GM18511 (cell line): ENCODE results near the gene FN3K.
"Not testable (repeated sequence)": the region's sequence is repeated elsewhere in the genome, so short reads cannot be mapped to it uniquely, and the experiment has no call there.

ENCODE experiments used
- ATAC-seq: cut with Tn5 transposase; IDR thresholded peaks from one replicate; pipeline ENCODE4 v1.9.1; 2021; ENCODE audit warnings: mild to moderate bottlenecking, moderate library complexity; ENCODE audit not compliant: unreplicated experiment

The FN3K gene

GRCh38 chr17:82736511-82737185, 1.2 kb downstream of the FN3K start:
- ATAC-seq: no peak

- no peak for ATAC-seq
Observed at GRCh38 chr17:82737967-82738877, 2.8 kb downstream of the FN3K start.

- no peak for ATAC-seq
Observed at GRCh38 chr17:82740906-82741759, 5.7 kb downstream of the FN3K start.

- no peak for ATAC-seq
Observed at GRCh38 chr17:82743344-82744219, 8.2 kb downstream of the FN3K start.

GRCh38 chr17:82744736-82745135, 9.3 kb downstream of the FN3K start:
- ATAC-seq: not testable (repeated sequence)

- ATAC-seq: no peak
Observed at GRCh38 chr17:82745524-82745923, 10.1 kb downstream of the FN3K start.

- ATAC-seq: no peak
Observed at GRCh38 chr17:82748756-82749155, 13.3 kb downstream of the FN3K start.

- no peak for ATAC-seq
Observed at GRCh38 chr17:82750241-82750908, 15.0 kb downstream of the FN3K start.

GRCh38 chr17:82751171-82751570, 15.8 kb downstream of the FN3K start:
- no peak for ATAC-seq

GRCh38 chr17:82751571-82752370, 16.4 kb downstream of the FN3K start, which contains the start of gene TBCD:
Gene TBCD (plus strand): TSS chr17:82752065. CDS start chr17:82752194, 129 bp downstream.
- peak; percentile 84 for ATAC-seq

- peak; percentile 35 for ATAC-seq
Observed at GRCh38 chr17:82752371-82753200, 17.2 kb downstream of the FN3K start.

- ATAC-seq: no peak
Observed at GRCh38 chr17:82753201-82753464, 17.7 kb downstream of the FN3K start.

GRCh38 chr17:82754297-82755208, 19.1 kb downstream of the FN3K start:
- no peak for ATAC-seq

- no peak for ATAC-seq
Observed at GRCh38 chr17:82756166-82756565, 20.8 kb downstream of the FN3K start.

GRCh38 chr17:82765371-82765770, 30.0 kb downstream of the FN3K start:
- ATAC-seq: no peak

- no peak for ATAC-seq
Observed at GRCh38 chr17:82767041-82767754, 31.8 kb downstream of the FN3K start.
